ENCODE results near the gene ATG4B.

DNA sequence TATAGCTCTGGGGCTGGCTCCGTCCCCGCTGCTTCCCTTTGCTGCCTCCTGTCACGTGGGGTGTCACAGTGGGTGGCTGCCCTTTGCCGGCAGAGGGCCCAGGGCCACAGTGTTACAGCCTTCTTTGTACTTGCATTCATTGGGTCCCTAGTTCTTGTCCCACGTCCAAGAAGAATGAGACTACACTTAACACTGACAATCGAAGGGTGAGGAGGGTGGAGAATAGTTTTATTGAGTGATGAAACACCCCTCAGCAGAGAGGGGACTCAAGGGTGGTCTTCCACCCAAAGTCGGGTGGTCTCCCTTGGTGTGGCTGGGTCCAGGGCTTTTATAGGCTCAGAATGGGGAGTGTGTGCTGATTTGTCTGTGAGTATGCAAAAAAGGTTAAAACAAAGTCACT is 1.9 kb downstream of the ATG4B start:
- TF ChIP-seq FOXM1 (IDR thresholded peaks at IDR 0.05; ENCODE audit: borderline replicate concordance) = no peak
- no peak for TF ChIP-seq HDGF (IDR thresholded peaks at IDR 0.05; ENCODE audit: borderline replicate concordance)
- TF ChIP-seq BHLHE40 (IDR thresholded peaks at IDR 0.05; ENCODE audit: borderline replicate concordance) = no peak
- no peak for TF ChIP-seq CTBP1 (IDR thresholded peaks at IDR 0.05; ENCODE audit: borderline replicate concordance)
- TF ChIP-seq ARNT (IDR thresholded peaks at IDR 0.05) = no peak
- no peak for TF ChIP-seq ZNF384 (IDR thresholded peaks at IDR 0.05)
- no peak for TF ChIP-seq SUZ12 (IDR thresholded peaks at IDR 0.05)
- no peak for TF ChIP-seq SP1 (IDR thresholded peaks at IDR 0.05)

Data from HEK293T (cell line).